GM19468 (cell line): Measurements from ENCODE around the gene GABRB3.
"Not testable (repeated sequence)": the region's sequence is repeated elsewhere in the genome, so short reads cannot be mapped to it uniquely, and the experiment has no call there.

Experiments
- ATAC-seq: cut with Tn5 transposase; IDR thresholded peaks from one replicate; pipeline ENCODE4 v1.9.1; 2021; ENCODE audit warnings: mild to moderate bottlenecking, moderate library complexity, moderate number of reproducible peaks; ENCODE audit not compliant: unreplicated experiment; ENCODE audit errors: extremely low read depth

The GABRB3 gene

DNA sequence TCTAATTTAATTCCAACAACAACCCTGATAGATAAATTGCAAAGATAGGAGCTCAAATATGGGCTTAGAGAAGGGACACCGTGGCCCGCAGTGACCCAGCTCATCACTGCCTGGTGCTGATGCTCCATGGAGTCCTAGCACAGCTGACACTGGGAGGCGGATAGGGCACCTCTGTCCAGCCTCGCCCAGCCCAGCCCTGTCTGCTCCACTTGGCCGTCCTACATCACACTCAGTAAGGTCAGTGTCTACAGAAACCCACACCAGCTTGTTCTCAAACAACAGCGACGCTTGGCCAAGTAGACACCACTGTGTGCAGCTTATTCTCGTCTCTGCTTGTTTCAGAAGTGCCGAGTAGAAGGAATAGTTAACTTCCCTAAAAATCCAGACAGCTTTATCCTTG lies 33.9 kb downstream of the GABRB3 start:
- ATAC-seq = no peak

DNA sequence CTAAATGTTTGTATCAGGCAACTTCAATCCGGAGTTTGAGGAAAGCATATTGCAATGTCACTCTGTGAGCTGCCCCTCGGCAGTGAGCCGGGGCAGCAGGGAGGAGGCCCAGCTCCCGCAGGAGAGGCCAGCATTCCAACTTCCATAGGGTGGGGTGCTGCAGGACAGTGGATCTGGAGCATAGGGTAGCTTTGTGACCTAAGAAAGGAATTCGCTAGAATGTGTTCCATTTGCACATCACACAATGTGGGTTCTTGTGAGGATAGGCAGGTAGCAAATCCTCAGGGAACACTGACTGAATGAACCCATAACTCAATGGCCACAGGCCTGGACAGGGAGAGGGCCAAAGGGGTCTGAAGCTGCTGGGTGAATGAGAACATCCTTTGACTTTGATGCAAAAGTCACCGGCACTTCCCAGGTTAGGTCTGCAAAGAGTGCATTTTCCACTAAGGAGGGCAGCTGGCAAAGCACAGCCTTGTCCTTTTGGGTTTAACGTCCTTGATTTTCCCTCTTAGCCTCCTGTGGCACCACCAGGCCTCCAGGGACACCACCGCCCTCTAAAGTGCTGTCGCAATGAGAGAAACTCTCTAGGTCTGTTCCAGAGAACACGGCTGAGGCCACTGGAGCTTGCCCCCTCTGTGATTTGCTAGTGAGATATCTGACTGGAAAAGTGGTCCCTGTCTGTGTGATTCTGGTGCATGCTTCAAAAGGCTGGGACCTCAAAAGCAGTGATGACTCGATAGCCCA lies 36.2 kb downstream of the GABRB3 start:
- ATAC-seq = no peak

DNA sequence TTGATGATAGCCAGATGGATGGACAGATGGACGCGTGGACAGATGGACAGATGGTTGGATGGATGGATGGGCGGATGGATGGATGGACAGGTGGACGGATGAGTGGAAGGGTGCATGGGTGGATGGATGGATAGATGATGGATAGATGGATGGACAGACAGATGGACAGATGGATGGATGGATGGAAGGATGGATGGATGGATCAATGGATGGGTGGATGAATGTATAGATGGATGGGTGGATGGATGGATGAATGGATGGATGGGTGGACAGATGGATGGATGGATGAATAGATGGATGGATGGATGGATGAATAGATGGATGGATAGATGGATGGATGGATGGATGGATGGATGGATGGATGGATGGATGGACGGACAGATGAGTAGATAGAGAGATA lies 40.9 kb downstream of the GABRB3 start:
- no peak for ATAC-seq

DNA sequence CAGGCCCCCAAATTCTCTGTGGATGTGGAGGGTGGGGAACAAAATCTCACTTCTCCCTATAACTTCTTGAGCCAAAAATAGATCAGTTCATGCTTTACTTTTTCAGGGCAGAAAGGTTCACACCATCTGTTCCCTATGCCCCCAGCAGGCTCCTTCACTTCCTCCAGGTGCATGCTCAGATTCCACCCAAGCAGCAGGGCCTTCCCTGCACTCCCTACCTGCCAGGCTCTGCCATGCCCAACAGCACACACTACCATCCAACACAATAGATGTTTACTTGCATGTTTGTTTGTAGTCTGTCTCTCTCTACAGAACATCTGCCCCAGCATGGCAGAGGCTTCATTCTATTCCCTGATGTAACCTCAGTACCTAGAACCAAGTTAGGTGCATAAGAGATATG lies 43.3 kb downstream of the GABRB3 start:
- no peak for ATAC-seq

DNA sequence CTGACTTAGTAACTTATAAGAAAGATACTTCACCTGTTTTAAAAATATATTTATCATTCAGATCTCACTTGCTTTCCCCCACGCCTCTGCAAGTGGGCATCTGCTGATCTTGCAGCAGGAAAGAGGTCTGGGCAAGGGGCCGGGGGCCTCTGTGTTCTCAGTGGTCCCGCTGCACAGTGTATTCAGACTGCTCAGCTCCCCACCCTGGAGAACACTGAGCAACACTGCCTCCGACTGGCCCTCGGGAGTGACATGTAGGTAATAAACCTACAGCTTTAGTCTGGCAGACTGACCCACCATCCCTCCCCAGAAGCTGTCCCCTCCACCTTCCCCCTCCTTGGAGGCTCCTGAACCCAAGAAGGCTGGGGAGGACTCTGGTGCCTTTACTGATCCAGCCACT lies 43.8 kb downstream of the GABRB3 start:
- ATAC-seq = no peak

DNA sequence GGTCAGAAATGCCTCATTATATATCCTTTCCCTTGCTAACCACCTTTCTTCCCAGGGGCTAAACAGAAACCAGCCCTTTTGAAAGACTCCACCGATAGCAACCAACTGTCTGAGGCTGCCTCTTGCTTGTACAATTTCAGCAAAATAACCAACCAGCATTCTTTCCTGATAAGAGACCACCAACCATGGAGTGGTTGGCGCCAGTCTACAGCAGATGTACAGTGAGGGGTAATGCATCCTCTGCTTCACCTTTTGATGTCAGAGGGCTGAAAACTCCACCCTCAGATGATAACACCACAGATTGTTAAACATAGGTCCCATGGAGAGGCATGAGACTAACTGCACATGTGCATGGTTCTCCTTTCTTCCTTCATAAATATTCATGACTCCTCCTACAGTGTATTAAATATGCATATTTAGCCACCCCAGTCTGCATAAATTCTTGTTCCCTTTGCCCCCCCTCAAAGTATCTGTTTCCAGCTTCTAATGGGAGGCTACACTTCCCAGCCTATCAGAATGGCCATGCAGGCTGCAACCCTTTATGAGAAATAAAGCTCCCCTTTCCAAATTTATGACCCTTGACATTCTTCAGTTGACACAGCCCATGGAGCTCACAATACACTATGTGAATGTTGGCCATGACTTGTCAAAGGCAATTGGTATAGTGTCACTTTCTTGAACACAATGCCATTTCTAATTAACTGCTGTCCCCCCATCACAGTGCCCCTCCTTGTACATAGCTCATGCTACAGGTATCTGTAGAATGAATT lies 48.3 kb downstream of the GABRB3 start:
- no peak for ATAC-seq

DNA sequence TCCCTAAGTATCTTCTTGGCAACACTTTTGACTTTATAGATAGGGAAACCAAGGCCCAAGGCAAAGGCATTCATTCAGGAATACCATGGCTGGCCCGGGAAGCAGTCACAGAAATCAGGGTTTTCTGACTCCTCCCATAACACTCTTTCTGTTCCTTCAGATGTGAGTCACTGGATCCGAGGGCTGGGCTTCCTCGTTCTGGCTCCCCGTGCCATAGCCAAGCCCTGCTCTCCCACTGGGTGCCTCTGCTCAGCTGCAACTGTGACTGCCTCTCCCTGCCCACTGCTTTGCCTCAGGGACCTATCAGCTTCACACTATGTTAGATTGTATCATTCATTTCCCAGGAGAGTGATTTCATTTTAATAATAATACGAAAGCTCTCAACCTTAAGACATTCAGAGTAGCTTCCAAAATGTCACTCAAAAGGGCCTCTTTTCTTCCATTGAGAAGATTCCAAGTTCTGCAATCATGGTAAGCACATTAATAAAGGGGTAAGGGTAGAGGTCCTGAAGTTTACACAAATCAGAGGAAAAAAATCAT lies 50.2 kb downstream of the GABRB3 start:
- no peak for ATAC-seq

DNA sequence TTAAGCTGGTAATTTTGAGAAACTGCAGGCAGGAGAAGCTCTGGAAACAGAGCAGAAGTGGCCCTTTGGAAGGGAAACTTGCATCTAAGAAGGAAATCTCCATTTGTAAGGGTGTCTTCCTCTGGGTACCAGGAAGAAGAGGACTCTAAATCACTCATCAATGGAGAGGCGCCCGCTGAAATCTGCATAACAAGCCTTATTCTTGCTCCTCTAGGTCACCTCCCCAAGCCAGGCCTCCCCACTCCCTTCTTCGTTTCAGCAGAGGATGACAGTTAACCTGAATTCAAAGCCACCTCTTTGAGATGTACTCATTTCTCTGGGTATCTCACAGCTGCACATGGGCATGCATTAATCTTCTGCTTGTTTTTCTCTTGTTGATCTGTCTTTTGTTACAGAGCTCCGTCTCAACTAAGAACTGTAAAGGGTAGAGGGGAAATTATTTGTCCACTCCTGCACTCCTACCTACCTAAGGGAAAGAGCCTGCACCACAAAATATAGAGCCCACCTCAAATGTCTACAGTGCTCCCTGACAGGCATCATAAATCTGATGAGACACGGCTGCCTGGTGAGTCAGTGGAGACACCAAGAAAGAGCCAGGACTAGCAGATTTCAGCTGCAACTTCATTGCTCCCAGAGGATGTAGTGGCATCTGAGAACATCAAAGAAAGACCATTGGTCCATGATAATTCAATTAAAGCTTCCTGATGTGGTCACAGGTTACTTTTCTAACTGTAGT lies 51.5 kb downstream of the GABRB3 start:
- no peak for ATAC-seq

DNA sequence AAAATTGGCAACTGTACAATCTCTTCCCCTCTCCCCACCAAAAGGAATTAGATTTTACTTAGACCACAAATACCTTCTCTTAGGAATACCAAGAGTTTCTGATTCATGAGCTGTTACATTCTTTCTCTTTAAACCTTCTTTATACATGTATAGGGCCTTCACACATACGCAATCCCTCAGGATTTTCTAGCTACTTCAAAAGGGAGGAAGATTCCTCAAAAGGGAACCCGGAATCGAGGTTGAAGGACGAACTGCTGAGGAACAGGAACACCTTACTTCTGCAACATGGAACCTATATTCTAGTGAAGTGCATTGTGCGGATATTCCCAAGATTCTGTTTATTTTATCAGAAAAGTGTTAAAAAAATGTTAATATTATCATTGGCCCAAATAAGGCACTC lies 52.3 kb downstream of the GABRB3 start:
- ATAC-seq = no peak

DNA sequence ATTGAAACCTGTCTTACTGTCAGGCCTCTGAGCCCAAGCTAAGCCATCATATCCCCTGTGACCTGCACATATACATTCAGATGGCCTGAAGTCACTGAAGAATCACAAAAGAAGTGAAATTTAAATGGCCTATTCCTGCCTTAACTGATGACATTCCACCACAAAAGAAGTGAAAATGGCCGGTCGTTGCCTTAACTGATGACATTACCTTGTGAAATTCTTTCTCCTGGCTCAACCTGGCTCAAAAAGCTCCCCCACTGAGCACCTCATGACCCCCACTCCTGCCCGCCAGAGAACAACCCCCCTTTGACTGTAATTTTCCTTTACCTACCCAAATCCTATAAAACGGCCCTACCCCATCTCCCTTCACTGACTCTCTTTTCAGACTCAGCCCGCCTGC lies 53.0 kb downstream of the GABRB3 start:
- ATAC-seq = not testable (repeated sequence)

DNA sequence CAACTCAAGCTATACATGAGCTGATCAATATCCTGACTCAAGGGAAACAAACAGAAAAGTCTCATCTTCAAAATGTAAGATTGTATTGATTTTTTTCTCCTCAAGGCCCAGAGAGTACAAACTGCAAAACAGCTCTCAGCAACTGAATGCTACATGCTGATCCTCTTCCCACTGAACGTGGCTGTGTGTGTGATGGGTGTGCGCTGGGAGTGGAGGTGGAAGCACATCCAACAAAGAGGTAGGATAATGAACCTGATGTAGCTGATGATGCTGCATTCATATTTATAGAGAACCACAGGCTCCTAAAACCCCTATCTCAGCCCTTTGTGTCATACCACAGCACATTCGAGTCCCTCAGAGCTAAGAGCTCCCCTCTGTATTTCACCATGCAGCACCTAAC lies 56.8 kb downstream of the GABRB3 start:
- ATAC-seq = no peak

DNA sequence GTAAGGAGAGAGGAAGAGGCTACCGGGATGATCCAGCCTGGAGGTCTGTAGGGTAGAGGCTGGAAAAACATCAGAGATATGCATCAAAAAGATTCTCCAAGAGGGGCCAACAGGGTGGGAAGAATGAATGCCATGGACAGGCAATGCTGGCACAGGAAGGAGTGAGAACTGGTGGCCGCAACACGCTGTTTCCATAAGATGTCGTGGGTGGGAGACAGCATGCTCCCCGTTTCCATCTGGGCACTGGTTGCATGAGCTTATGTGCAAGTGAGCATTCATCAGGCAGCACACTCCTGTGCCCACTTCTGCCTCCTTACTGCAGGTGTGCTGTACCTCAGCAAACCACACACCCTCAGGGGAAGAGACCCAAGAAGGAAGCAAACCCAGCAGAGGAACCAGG lies 59.4 kb downstream of the GABRB3 start:
- no peak for ATAC-seq

DNA sequence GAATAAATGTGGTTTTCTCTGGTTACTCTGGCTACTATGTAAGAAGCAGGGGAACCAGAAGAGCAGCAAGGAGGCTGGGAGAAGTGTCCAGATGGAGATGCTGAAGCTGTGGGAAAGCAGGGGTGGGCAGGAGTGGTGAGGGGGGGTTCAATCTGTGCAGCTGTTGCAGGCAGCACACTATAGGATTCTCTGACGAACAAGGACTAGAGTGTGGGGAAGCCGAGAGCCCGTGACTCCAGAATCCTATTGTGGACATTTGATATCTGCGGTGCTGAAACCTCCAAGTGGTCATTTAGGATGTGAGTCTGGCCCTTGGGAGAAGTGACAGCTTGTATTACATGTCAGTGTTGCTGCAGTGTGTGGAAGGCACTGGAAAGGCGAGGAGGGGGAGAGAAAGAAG lies 60.5 kb downstream of the GABRB3 start:
- no peak for ATAC-seq

DNA sequence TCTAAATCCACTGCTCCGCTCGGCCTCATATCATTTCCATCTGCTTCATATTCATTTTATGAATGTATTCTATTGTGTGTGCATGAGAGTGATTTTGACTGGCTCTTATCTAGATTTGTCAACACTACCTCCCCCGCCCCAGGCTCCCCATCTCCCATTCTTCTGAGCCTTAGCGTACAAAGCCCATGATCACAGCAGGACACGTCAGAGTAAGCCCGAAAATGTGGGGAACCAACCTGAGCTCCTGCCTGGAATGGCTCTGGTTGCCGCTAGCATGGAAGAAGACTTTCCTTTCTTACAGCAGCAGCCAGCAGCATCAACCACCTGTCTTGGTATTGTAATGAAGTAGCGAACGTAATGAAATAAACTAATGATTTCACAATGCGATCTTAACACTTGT lies 61.4 kb downstream of the GABRB3 start:
- no peak for ATAC-seq

DNA sequence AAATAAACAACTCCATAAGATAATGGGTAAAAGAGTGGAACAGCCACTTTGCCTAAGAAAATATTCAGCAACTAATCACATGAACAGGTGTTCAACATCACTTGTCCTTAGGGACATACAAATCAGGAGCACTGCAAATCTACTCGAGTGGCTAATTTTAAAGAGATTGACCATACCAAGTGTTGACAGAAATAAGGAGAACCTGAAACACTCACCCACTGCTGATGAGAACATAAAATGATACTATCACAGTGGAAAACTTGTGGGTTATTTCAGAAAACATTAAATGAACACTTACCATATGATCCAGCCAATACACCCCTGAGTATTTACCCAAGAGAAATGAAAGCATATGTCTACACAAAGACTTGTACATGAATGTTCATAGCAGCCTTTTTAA lies 70.5 kb downstream of the GABRB3 start:
- no peak for ATAC-seq

DNA sequence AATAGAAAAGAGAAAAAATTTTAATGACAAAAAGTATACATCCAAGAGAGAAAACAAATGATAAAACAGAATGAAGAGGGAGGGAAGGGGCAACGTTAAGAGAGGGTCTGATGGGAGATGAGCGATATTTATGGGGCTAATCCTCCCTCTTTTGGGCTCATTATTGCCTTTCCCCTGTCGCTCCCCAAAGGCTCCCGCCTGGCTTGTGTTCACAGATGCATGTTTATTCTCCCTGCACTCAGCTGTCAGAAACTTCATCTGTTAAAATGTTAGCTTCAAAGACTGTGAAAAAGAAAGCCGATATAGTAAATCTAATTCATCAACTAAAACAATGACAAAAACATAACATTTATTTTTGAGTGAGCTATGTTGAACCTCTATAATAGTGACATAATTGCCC lies 74.3 kb downstream of the GABRB3 start:
- ATAC-seq = no peak

DNA sequence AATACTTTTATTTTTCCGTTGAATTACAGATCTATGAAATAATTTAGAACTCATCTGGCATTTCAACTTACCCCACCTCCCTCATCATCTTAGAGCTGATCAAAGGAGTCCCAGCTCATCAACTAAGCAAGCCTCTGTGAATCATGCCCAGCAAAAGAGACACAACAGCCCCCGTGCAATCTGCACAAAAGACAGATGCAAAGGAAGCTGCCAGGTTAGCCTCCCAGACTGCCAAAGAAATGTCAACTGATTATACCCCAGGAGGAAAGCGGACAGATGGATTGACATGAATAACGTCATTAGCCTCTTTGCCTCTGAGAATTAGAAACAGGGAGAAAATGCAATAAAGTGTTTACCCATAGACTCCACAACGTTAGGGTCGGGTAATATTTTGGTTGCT lies 75.0 kb downstream of the GABRB3 start:
- ATAC-seq = no peak

DNA sequence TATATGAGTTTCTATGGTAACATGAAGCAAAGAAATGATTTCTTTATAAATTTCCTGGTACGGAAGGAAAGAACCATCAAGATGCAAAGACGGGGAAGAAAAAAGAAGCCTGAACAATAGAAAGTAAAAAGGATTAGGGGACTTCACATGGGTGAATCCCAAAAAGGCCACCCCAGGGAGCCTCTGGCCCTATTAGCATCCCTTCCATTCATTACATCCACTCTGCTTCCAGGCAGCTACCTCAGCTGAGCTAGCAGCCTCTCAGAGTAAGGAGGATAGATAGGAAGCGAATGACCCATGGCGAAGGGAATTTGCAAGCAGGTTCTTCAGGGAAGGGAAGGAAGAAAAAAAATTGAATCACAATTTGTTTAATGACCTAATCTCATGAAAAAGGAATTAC lies 81.6 kb downstream of the GABRB3 start:
- ATAC-seq = no peak

DNA sequence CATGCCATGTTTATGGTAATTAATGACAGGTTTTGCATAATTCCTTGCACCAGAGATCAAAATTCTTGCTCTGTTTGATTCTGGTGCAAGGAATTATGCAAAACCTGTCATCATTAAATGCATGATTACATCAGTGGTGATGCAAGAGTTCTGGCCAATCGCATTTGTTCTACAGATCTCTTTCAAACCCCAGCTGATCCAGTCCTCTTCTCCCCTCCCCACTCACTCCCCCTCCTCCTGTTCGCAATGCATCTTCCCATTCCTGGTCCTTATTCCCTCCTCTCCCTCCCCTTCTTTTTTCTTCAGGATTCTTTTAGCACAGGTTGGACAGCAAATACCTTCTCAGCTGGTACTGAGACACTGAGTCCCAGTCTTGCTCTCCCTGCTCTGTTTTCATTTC lies 82.1 kb downstream of the GABRB3 start:
- no peak for ATAC-seq

DNA sequence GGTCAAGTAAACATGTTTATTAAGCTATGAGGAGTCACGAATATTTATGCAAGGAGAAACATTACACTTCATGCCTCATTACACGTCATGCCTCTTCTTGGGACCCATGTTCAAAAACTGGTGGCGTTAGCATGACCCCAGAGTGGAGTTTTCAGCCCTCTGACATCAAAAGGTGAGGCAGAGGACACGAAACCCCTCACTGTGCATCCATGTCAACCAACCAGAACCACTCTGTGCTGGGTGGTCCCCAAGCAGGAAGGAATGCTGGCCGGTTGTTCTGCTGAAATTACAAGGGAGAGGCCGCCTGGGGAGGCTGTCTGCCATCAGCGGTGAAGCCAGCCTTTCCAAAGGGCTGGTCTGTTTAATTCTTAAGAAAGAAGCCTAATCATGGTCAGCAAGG lies 83.4 kb downstream of the GABRB3 start:
- no peak for ATAC-seq
